ENCODE measurements around the gene C5orf34.
"Not testable (repeated sequence)": the region's sequence is repeated elsewhere in the genome, so short reads cannot be mapped to it uniquely, and the experiment has no call there.

Gene C5orf34

GRCh38 chr5:43556607-43556856 lies 41.6 kb upstream of the C5orf34 start:
- peak; percentile 22; the same call in 1 of the 2 replicates for TF ChIP-seq POLR2AphosphoS5 (IDR thresholded peaks at IDR 0.05; ENCODE audit: low read depth)
- TF ChIP-seq, protein P1, sequence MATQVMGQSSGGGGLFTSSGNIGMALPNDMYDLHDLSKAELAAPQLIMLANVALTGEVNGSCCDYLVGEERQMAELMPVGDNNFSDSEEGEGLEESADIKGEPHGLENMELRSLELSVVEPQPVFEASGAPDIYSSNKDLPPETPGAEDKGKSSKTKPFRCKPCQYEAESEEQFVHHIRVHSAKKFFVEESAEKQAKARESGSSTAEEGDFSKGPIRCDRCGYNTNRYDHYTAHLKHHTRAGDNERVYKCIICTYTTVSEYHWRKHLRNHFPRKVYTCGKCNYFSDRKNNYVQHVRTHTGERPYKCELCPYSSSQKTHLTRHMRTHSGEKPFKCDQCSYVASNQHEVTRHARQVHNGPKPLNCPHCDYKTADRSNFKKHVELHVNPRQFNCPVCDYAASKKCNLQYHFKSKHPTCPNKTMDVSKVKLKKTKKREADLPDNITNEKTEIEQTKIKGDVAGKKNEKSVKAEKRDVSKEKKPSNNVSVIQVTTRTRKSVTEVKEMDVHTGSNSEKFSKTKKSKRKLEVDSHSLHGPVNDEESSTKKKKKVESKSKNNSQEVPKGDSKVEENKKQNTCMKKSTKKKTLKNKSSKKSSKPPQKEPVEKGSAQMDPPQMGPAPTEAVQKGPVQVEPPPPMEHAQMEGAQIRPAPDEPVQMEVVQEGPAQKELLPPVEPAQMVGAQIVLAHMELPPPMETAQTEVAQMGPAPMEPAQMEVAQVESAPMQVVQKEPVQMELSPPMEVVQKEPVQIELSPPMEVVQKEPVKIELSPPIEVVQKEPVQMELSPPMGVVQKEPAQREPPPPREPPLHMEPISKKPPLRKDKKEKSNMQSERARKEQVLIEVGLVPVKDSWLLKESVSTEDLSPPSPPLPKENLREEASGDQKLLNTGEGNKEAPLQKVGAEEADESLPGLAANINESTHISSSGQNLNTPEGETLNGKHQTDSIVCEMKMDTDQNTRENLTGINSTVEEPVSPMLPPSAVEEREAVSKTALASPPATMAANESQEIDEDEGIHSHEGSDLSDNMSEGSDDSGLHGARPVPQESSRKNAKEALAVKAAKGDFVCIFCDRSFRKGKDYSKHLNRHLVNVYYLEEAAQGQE (IDR thresholded peaks at IDR 0.05; ENCODE audit: insufficient replicate concordance, low read depth): peak; percentile 10
- H3K27me3 ChIP-seq (ENCODE audit: insufficient read depth, poor library complexity, severe bottlenecking); DNase-seq (ENCODE audit: low read depth in 1 of 2, low spot score in 1 of 2): not testable (repeated sequence)
- H3K27ac ChIP-seq (replicated peaks): peak overlapping the region; percentile 95
- peak overlapping the region; percentile 82 for H3K4me3 ChIP-seq (replicated peaks; ENCODE audit: insufficient read depth, low read length)

DNA sequence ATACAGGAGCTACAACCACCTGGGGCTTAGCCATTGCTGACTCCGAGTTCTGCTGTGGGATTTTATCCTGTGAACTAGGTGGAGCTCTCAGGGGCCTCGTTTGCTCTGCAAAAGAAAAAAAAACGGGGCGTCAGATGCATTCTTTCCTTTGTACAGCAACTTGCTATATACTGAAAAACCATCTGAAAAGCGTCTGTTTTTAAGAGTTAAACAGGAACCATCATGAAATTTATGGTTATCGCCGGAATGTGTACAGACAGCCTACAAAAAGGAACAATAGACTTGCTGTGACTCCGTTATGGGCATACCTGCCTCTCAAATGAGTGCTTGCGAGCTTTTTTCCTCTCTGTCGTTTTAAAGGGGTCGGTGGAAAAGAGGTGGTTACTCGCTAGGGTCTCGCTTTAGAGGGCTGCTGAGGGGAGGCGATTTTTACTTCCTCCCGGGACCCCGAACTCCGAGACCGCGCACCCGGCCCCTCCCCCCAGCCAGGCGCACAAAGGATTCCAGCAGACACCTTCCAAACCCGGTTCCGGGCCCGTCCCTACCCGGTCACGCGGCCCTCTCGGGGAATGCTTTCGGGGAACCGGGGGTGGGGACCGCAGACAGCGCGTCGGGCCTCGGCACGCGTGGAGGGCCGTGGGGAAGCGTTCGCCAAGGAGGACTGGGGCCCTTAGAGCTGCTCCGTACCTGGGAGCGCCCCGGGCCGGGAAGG lies 41.1 kb upstream of the C5orf34 start:
- no peak for TF ChIP-seq POLR2AphosphoS5 (IDR thresholded peaks at IDR 0.05; ENCODE audit: low read depth)
- no peak for TF ChIP-seq CTCF (IDR thresholded peaks at IDR 0.05; ENCODE audit: insufficient read depth, low read length)
- TF ChIP-seq SPI1 (IDR thresholded peaks at IDR 0.05; ENCODE audit: borderline replicate concordance, low read depth): no peak
- TF ChIP-seq GABPA (IDR thresholded peaks at IDR 0.05; ENCODE audit: low read depth): no peak
- TF ChIP-seq, protein P1 (IDR thresholded peaks at IDR 0.05; ENCODE audit: insufficient replicate concordance, low read depth): no peak
- peak; percentile 26 to 39 for DNase-seq (ENCODE audit: low read depth in 1 of 2, low spot score in 1 of 2)
- Histone ChIP-seq H3K27ac (replicated peaks) (peak overlapping the region; percentile 95), H3K4me3 (replicated peaks; ENCODE audit: insufficient read depth, low read length) (peak overlapping the region; percentile 82), H3K27me3 (ENCODE audit: insufficient read depth, poor library complexity, severe bottlenecking) (no peaks in the 10 kb centered on the region)

- no peak overlapping the region for H3K4me3 ChIP-seq (replicated peaks; ENCODE audit: insufficient read depth, low read length)
- TF ChIP-seq SPI1 (IDR thresholded peaks at IDR 0.05; ENCODE audit: borderline replicate concordance, low read depth): no peak
- TF ChIP-seq POLR2AphosphoS5 (IDR thresholded peaks at IDR 0.05; ENCODE audit: low read depth): no peak
- TF ChIP-seq, protein P1 (IDR thresholded peaks at IDR 0.05; ENCODE audit: insufficient replicate concordance, low read depth): no peak
- no peak for TF ChIP-seq GABPA (IDR thresholded peaks at IDR 0.05; ENCODE audit: low read depth)
- no peak for TF ChIP-seq CTCF (IDR thresholded peaks at IDR 0.05; ENCODE audit: insufficient read depth, low read length)
- no peak overlapping the region for H3K27ac ChIP-seq (replicated peaks)
Observed at GRCh38 chr5:43554497-43554896, 39.5 kb upstream of the C5orf34 start.

More at GRCh38 chr5:43554497-43554896, 39.5 kb upstream of the C5orf34 start:
- DNase-seq (ENCODE audit: low read depth in 1 of 2, low spot score in 1 of 2): no peak
- no peaks in the 10 kb centered on the region for H3K27me3 ChIP-seq (ENCODE audit: insufficient read depth, poor library complexity, severe bottlenecking)

Data from HL-60 (cell line).